GM19438 (cell line): ENCODE measurements around the gene BLTP1.

ENCODE experiments used
- ATAC-seq: cut with Tn5 transposase; IDR thresholded peaks from one replicate; pipeline ENCODE4 v1.9.1; 2021; ENCODE audit warnings: low read depth; ENCODE audit not compliant: unreplicated experiment

Gene BLTP1

DNA sequence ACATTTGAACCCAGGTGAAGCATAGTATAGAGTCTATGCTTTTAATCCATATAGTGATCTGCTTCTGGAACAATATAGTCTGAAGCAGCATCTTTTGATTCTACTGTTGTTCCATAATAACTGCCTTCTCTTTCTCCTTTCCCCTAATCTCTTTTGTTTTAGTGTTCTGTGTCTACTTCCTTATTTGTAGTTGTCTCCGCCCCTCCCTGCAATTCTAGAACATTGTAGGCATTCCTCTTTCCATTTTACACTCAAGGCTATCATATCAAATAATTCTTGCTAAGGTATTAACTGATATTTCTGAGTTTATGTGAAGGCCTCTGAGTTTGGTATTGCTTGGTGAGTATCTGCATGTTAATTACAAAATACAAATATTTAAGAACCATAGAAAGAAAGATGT, 11.6 kb downstream of the BLTP1 start:
- ATAC-seq: no peak

- ATAC-seq: no peak
Observed at GRCh38 chr4:122167369-122167768, 15.2 kb downstream of the BLTP1 start.

DNA sequence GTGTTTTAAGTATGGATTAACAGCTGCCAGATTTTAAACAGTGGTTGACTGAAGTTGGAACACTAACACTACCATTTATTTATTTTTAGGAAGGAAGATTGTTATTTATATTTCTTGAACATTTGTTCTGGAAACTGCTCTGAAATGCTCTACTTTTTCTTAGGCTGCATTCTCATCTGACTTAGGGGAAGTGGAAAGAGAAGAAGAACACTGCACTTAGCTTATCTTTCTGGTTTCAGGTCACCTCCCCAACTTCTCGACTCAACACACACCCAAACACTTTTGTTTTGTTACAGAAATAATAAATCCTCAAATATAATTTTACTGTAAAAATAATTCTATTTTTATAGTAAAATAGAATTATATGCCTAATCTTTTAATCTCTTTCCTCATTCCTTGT, 18.6 kb downstream of the BLTP1 start:
- ATAC-seq: no peak

DNA sequence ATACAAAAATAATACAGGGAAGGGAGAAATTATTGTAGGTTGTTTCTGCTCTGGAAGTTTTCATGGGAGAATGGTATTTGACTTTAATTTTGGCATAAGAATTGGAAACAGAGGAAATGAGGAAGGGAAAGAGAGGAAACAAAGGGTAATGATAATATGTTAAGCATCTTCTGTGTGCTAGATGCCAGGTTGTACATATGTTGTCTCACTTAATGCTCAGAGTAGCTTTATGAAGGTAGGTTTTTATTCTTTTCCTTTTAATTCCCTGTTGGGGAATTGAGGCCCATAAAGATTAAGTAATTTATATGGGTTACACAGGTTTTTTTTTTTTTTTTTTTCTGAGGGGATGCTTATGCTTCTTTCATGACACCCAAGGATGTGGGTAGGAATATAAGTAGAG, 19.2 kb downstream of the BLTP1 start:
- no peak for ATAC-seq

DNA sequence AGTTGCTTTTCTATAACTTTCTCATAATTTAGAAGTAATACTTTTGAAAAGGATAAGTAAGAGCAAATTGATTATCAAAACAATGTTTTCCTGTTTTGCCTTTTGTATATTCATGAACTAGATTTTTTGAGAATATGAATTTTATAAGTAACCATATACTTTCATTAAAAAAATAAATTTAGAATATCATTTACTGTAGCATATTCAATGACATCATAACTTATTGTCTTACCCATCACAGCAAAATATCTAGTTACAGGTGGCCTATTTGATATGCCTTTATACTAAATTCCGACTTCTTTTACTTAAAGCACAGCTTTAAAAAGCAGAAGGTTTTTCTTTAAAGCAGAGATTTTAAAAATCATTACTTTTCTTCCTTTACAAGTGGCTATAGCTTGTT, 20.1 kb downstream of the BLTP1 start:
- no peak for ATAC-seq

- no peak for ATAC-seq
Observed at GRCh38 chr4:122178961-122179360, 26.8 kb downstream of the BLTP1 start.

DNA sequence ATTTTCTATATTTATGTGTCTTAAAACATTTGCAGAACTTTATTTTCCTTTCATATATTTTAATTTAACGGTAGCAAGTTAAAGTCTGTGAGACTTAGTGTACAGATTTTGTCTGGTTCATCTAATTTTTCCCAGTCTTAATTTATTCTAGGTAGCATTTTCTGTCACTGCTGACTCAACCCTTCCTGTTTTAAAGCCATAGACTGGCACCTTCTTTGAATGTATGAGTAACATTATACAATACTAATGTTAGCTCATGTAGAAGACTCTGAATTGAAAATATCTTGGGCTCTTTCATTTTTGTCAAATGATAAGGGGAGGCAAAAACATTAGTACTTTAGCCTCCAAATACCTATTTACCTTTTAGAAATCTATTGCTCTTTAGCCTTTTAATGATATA, 43.6 kb downstream of the BLTP1 start:
- ATAC-seq: no peak
